Cardiac muscle cell (in vitro differentiated cells and primary cell): ENCODE data around the gene KHDC3L. TPM values are rescaled to one million over a fixed set of nuclear protein-coding genes. Genes with fewer than 3 reads are reported as not detected.
A peak's percentile ranks its signal among the peaks of the same experiment; 100 is the strongest.

Experiments used
- DNase-seq, 2 donors: peaks; one replicate each; pipeline versions ENCODE4 v3.0.0 to v3.0.0-alpha.2; 2010 to 2017; ENCODE audit warnings: low read depth in 1 of 2, low spot score in 1 of 2
- H3K27ac ChIP-seq: fragments of 200-600 bp; sonication (generic); 2 replicates; pipeline ENCODE4 v1.5.1; 2016
- H3K27me3 ChIP-seq: fragments of 200-600 bp; sonication (generic); 2 replicates; pipeline ENCODE4 v1.6.0; 2016; ENCODE audit warnings: control low read depth
- H3K36me3 ChIP-seq: fragments of 200-600 bp; sonication (generic); 2 replicates; pipeline ENCODE4 v1.5.1; 2016; ENCODE audit warnings: control low read depth
- H3K4me1 ChIP-seq: fragments of 200-600 bp; sonication (generic); 2 replicates; pipeline ENCODE4 v1.8.1; 2017; ENCODE audit warnings: low read depth, mild to moderate bottlenecking, mixed run types
- H3K4me3 ChIP-seq: fragments of 200-600 bp; sonication (generic); 2 replicates; pipeline ENCODE4 v1.5.1; 2016; ENCODE audit warnings: mild to moderate bottlenecking
- H3K9me3 ChIP-seq: fragments of 200-600 bp; sonication (generic); 2 replicates; pipeline ENCODE4 v1.5.1; 2017; ENCODE audit warnings: low read depth, mild to moderate bottlenecking, control low read depth
- polyA plus RNA-seq: library from polyadenylated mRNA; unstranded; fragments of >200 nt; fragmentation: Nextera tagmentation; extraction: Ambion mirVana; gene quantifications from 2 replicates; pipeline ENCODE4 v1.2.1, GENCODE V29; 2016
- total RNA-seq: library from RNA; depleted of rRNA; stranded (reverse); fragments of >200 nt; gene quantifications from 2 replicates; pipeline ENCODE4 v1.2.3, GENCODE V29; 2016
- TF ChIP-seq, protein P1 (sequence below): IDR thresholded peaks from 2 replicates; pipeline ENCODE4 v1.5.1; 2012; ENCODE audit warnings: low read depth, mild to moderate bottlenecking, low read length

KHDC3L gene
- 0.86 and 1.2 TPM in 2 replicates for total RNA-seq
- 0.35 TPM in 1 of 2 replicates, not detected in the other for polyA plus RNA-seq

GRCh38 chr6:73362358-73362757 lies at the start of gene KHDC3L:
Gene KHDC3L (plus strand): TSS chr6:73362658. CDS start chr6:73362730, 72 bp downstream.
- H3K4me1 ChIP-seq, result no peaks in the 10 kb centered on the region
- H3K36me3 ChIP-seq, result no peaks in the 10 kb centered on the region
- H3K9me3 ChIP-seq, result no peaks in the 10 kb centered on the region
- H3K4me3 ChIP-seq, result no peak within 1 kb of the TSS
- TF ChIP-seq, protein P1, sequence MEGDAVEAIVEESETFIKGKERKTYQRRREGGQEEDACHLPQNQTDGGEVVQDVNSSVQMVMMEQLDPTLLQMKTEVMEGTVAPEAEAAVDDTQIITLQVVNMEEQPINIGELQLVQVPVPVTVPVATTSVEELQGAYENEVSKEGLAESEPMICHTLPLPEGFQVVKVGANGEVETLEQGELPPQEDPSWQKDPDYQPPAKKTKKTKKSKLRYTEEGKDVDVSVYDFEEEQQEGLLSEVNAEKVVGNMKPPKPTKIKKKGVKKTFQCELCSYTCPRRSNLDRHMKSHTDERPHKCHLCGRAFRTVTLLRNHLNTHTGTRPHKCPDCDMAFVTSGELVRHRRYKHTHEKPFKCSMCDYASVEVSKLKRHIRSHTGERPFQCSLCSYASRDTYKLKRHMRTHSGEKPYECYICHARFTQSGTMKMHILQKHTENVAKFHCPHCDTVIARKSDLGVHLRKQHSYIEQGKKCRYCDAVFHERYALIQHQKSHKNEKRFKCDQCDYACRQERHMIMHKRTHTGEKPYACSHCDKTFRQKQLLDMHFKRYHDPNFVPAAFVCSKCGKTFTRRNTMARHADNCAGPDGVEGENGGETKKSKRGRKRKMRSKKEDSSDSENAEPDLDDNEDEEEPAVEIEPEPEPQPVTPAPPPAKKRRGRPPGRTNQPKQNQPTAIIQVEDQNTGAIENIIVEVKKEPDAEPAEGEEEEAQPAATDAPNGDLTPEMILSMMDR, result no peak
- H3K27ac ChIP-seq, result no peak within 1 kb of the TSS
- H3K27me3 ChIP-seq, result no peaks in the 10 kb centered on the region
- no peak for DNase-seq

GRCh38 chr6:73314577-73315492 lies 47.6 kb upstream of the KHDC3L start:
- DNase-seq, result peak in 1 of 2 donors; percentile 14
- H3K9me3 ChIP-seq, result no peaks in the 10 kb centered on the region
- H3K27ac ChIP-seq, result no peak overlapping the region
- no peak overlapping the region for H3K4me3 ChIP-seq
- H3K27me3 ChIP-seq, result no peaks in the 10 kb centered on the region
- H3K36me3 ChIP-seq, result no peaks in the 10 kb centered on the region
- TF ChIP-seq, protein P1, result no peak
- no peaks in the 10 kb centered on the region for H3K4me1 ChIP-seq

DNA sequence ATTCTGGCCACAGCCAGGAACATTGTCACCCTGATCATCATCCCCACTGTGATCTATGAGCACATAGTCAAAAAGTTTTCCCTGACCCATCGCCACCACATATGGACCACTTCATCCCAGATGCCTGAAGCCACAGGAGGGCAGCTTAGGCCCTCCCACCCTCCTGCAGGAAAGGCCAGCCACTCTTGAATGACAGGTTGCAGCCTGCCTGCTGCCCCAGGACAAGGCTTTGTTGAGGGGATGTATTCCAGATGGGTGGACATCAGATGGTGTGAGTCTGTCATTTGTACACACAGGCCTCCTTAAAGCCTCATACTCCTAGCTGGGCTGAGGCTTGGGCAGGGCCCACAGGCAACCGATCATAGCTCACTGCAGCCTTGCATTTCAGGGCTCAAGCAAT lies 39.1 kb upstream of the KHDC3L start:
- Histone ChIP-seq H3K9me3 (no peaks in the 10 kb centered on the region), H3K4me1 (no peaks in the 10 kb centered on the region), H3K27ac (no peak overlapping the region), H3K4me3 (no peak overlapping the region), H3K36me3 (no peaks in the 10 kb centered on the region), H3K27me3 (no peaks in the 10 kb centered on the region)
- TF ChIP-seq, protein P1, result no peak
- DNase-seq, result no peak

GRCh38 chr6:73325656-73326055 lies 36.8 kb upstream of the KHDC3L start:
- Histone ChIP-seq H3K4me1 (no peaks in the 10 kb centered on the region), H3K36me3 (no peaks in the 10 kb centered on the region), H3K9me3 (no peaks in the 10 kb centered on the region), H3K4me3 (no peak overlapping the region), H3K27me3 (no peaks in the 10 kb centered on the region), H3K27ac (no peak overlapping the region)
- DNase-seq, result no peak
- TF ChIP-seq, protein P1, result no peak

GRCh38 chr6:73328790-73329189 lies 33.7 kb upstream of the KHDC3L start:
- H3K27ac ChIP-seq, result no peak overlapping the region
- no peaks in the 10 kb centered on the region for H3K9me3 ChIP-seq
- H3K4me3 ChIP-seq, result no peak overlapping the region
- DNase-seq, result no peak
- TF ChIP-seq, protein P1, result no peak
- H3K27me3 ChIP-seq, result no peaks in the 10 kb centered on the region
- H3K36me3 ChIP-seq, result no peaks in the 10 kb centered on the region
- H3K4me1 ChIP-seq, result no peaks in the 10 kb centered on the region
